ENCODE measurements around the gene MRPL49.
A peak's percentile ranks its signal among the peaks of the same experiment; 100 is the strongest.

GRCh38 chr11:65134240-65134951, 12.3 kb downstream of the MRPL49 start, which contains the start of gene SYVN1:
- TF ChIP-seq HDGF (IDR thresholded peaks at IDR 0.05; ENCODE audit: borderline replicate concordance) (no peak), ELF4 (IDR thresholded peaks at IDR 0.05) (peak; percentile 36; the same call in 1 of the 2 replicates), BHLHE40 (IDR thresholded peaks at IDR 0.05; ENCODE audit: borderline replicate concordance) (peak; percentile 87), FOXK2 (IDR thresholded peaks at IDR 0.05) (no peak), ARNT (IDR thresholded peaks at IDR 0.05) (no peak)
